ENCODE results near the gene LPP.

The LPP gene

GRCh38 chr3:188170461-188171459, 16.8 kb downstream of the LPP start:
- Mint-ChIP-seq H3K4me3 (peak overlapping the region; percentile 0), H3K27me3 (no peaks in the 10 kb centered on the region), H3K27ac (peak overlapping the region; percentile 93), H3K9me3 (no peaks in the 10 kb centered on the region), H3K4me1 (ENCODE audit: low read depth) (peaks cover 60% of the 10 kb centered on the region), H3K36me3 (ENCODE audit: low read depth) (peaks cover 10% of the 10 kb centered on the region)
- peak; percentile 70 for DNase-seq

DNA sequence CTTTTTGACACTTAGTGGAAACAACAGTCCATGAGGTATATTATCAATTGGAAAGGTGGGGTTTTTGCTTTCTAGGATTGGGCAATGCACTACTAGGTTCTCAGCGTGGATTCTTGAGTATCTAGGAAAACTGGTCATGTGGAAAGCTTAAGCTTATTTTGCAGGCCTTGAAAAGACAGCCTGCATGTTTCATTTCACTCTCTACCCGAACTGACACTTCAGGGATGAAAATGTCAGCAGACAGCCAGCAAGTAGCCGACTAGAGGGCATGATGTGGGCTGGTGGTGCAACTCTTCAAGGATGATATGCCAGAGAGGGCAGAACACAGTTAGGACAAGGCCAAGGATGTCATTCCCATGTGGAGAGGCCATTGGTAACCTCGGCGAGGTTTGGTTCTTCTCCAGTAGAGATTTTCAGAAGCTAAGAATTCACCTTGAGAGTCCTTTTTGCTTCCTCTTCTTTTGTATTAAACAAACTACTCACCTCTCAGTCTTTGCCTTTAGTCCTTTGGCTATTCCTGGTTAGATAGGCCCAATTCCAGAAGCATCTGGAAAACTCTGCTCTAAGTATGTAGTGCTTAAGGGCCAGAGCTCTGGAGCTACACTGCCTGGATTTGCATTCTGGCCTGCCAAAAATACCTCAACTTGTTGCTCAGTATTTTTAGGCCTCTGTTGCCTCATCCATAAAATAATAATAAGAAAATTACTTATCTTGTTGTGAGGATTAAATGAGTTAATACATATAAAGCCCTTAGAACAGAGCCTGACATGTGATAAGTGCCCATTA, 17.9 kb downstream of the LPP start:
- H3K27me3 Mint-ChIP-seq = no peaks in the 10 kb centered on the region
- no peaks in the 10 kb centered on the region for H3K9me3 Mint-ChIP-seq
- no peak for DNase-seq
- peak overlapping the region; percentile 93 for H3K27ac Mint-ChIP-seq
- H3K4me3 Mint-ChIP-seq = no peak overlapping the region
- peaks cover 56% of the 10 kb centered on the region for H3K4me1 Mint-ChIP-seq (ENCODE audit: low read depth)
- peaks cover 10% of the 10 kb centered on the region for H3K36me3 Mint-ChIP-seq (ENCODE audit: low read depth)

DNA sequence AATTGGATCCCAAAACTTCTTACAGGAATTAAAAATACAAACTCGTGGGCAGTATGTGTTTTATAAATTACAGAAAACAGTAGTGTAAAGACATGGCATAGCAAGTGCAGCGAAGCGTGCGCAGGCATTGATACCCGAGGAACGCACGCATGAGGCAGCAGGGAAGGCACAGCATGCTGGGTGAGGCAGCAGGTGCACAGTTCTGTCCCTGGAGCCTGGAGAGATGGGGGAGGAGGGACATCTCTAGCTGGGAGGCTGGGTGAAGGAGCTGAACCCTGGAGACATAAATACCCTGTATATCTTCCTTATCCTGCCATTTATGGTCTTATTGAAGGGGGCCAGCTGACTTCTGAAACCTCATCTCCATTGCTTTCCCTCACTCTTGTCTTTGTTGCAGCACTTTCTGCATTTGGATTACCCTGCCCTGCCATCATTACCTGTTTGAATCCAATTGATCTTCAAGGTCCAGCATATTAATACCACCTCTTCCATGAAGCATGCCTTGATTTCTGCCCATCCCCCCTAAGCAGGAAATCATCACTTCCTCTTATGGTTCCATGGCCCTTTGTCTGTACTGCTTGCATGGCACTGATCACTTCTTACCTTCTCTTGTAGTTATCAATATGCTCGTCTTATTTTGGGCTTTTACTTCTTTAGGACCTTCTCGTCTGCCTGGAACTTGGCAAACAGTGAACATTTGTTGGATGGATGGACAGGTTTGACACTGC, 20.5 kb downstream of the LPP start:
- Mint-ChIP-seq H3K4me3 (no peak overlapping the region), H3K27me3 (no peaks in the 10 kb centered on the region), H3K4me1 (ENCODE audit: low read depth) (peaks cover 66% of the 10 kb centered on the region), H3K36me3 (ENCODE audit: low read depth) (peaks cover 13% of the 10 kb centered on the region), H3K9me3 (no peaks in the 10 kb centered on the region), H3K27ac (no peak overlapping the region)
- no peak for DNase-seq

- Mint-ChIP-seq H3K36me3 (ENCODE audit: low read depth) (peaks cover 19% of the 10 kb centered on the region), H3K27ac (no peak overlapping the region), H3K4me3 (no peak overlapping the region), H3K4me1 (ENCODE audit: low read depth) (peaks cover 52% of the 10 kb centered on the region), H3K27me3 (no peaks in the 10 kb centered on the region), H3K9me3 (no peaks in the 10 kb centered on the region)
- no peak for DNase-seq
Observed at GRCh38 chr3:188176476-188176875, 22.5 kb downstream of the LPP start.

GRCh38 chr3:188176884-188177283, 22.9 kb downstream of the LPP start:
- H3K27ac Mint-ChIP-seq = no peak overlapping the region
- peaks cover 17% of the 10 kb centered on the region for H3K36me3 Mint-ChIP-seq (ENCODE audit: low read depth)
- H3K9me3 Mint-ChIP-seq = no peaks in the 10 kb centered on the region
- H3K27me3 Mint-ChIP-seq = no peaks in the 10 kb centered on the region
- no peak for DNase-seq
- no peak overlapping the region for H3K4me3 Mint-ChIP-seq
- H3K4me1 Mint-ChIP-seq (ENCODE audit: low read depth) = peaks cover 48% of the 10 kb centered on the region

DNA sequence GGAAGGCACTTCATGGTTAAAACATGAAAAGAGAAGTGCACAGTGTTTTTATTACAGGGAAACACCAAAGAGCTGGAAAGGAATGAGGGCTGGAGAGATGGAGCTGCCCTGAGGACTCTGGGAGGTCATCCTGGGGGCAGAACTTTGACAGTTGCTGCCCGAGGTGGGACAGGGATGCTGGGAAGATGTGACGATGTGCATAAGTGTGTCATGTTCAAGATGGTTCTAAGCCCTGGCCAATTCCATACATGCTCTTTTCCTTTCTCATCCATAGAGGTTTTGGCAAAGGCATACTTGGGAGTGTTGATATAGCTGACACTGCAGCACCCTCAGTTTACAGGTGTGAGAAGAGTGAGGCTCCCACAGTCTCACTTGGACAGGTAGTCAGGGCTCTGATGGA, 23.8 kb downstream of the LPP start:
- Mint-ChIP-seq H3K4me1 (ENCODE audit: low read depth) (peaks cover 44% of the 10 kb centered on the region), H3K4me3 (no peak overlapping the region), H3K9me3 (no peaks in the 10 kb centered on the region), H3K27ac (no peak overlapping the region), H3K36me3 (ENCODE audit: low read depth) (peaks cover 15% of the 10 kb centered on the region), H3K27me3 (no peaks in the 10 kb centered on the region)
- no peak for DNase-seq

- Mint-ChIP-seq H3K4me1 (ENCODE audit: low read depth) (peaks cover 44% of the 10 kb centered on the region), H3K27me3 (no peaks in the 10 kb centered on the region), H3K9me3 (no peaks in the 10 kb centered on the region), H3K4me3 (no peak overlapping the region), H3K36me3 (ENCODE audit: low read depth) (peaks cover 15% of the 10 kb centered on the region), H3K27ac (no peak overlapping the region)
- no peak for DNase-seq
Observed at GRCh38 chr3:188178293-188178936, 24.5 kb downstream of the LPP start.

GRCh38 chr3:188179006-188179966, 25.3 kb downstream of the LPP start:
- H3K36me3 Mint-ChIP-seq (ENCODE audit: low read depth) = peaks cover 12% of the 10 kb centered on the region
- no peak for DNase-seq
- H3K27ac Mint-ChIP-seq = no peak overlapping the region
- H3K27me3 Mint-ChIP-seq = no peaks in the 10 kb centered on the region
- no peak overlapping the region for H3K4me3 Mint-ChIP-seq
- H3K9me3 Mint-ChIP-seq = no peaks in the 10 kb centered on the region
- peaks cover 40% of the 10 kb centered on the region for H3K4me1 Mint-ChIP-seq (ENCODE audit: low read depth)

DNA sequence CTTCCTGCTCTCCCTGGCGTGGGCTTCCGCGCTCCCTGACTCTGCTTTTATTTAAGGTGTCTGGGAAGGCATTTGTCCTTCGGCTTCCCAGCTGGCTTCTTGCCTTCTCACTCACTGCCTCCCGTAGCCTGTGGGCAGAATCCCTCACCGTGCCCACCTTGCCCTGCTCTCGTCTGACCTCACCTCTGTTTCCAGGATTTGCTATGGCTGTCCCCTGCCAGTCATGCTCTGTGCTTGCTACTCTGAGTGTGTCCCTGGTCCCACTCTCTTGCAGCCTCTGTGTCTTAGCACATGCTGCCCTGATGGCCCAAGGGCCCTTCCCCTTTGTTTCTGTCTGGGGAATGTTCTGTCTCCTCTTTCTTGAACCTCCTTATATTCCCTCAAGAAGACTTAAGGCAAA, 26.2 kb downstream of the LPP start:
- no peaks in the 10 kb centered on the region for H3K9me3 Mint-ChIP-seq
- H3K27ac Mint-ChIP-seq = no peak overlapping the region
- H3K4me1 Mint-ChIP-seq (ENCODE audit: low read depth) = peaks cover 39% of the 10 kb centered on the region
- peaks cover 12% of the 10 kb centered on the region for H3K36me3 Mint-ChIP-seq (ENCODE audit: low read depth)
- H3K27me3 Mint-ChIP-seq = no peaks in the 10 kb centered on the region
- DNase-seq = no peak
- no peak overlapping the region for H3K4me3 Mint-ChIP-seq

DNA sequence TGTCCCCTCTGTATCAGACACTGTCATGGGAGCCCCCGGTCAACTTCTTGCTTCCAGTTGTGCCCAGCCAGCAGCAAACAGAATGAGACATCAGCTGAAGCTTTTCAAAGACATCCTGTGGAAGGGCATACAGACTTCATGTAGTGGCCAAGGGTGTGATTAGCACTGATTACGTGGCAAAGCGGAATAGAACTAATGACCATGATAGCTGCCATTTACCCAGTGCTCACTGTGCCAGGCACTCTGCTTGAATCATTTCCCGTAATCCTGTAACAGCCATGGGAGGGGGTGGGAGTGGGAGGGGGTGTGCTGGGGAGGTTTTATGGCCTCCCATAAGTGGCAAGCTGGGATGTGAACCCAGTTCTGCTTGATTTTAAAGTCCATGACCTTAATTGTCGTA, 29.5 kb downstream of the LPP start:
- Mint-ChIP-seq H3K4me3 (no peak overlapping the region), H3K27me3 (no peaks in the 10 kb centered on the region), H3K9me3 (no peaks in the 10 kb centered on the region), H3K36me3 (ENCODE audit: low read depth) (peaks cover 11% of the 10 kb centered on the region), H3K27ac (no peak overlapping the region), H3K4me1 (ENCODE audit: low read depth) (peaks cover 39% of the 10 kb centered on the region)
- DNase-seq = no peak

DNA sequence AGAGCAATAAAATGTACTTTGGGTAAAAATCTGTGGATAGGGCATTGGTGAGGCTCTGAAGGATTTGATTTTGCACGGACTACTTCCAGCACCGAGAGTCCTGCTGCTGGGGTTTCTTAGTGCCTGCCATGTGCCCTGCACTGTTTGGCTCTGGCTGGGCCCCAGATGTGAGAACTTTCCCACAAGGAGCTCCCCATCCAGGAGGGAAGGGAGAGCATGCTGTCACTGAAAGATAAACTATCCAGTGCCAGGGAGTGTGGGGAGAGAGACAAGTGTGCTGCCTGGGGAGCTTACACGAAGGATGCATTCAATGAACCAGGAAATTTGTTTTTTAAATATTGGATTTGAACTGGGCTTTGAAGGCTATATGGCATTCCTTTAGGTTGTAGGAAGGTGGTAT, 30.2 kb downstream of the LPP start:
- Mint-ChIP-seq H3K36me3 (ENCODE audit: low read depth) (peaks cover 12% of the 10 kb centered on the region), H3K27ac (no peak overlapping the region), H3K4me3 (no peak overlapping the region), H3K9me3 (no peaks in the 10 kb centered on the region), H3K4me1 (ENCODE audit: low read depth) (peaks cover 41% of the 10 kb centered on the region), H3K27me3 (no peaks in the 10 kb centered on the region)
- no peak for DNase-seq

GRCh38 chr3:188184649-188185048, 30.7 kb downstream of the LPP start:
- Mint-ChIP-seq H3K4me1 (ENCODE audit: low read depth) (peaks cover 41% of the 10 kb centered on the region), H3K27me3 (no peaks in the 10 kb centered on the region), H3K27ac (no peak overlapping the region), H3K4me3 (no peak overlapping the region), H3K9me3 (no peaks in the 10 kb centered on the region), H3K36me3 (ENCODE audit: low read depth) (peaks cover 12% of the 10 kb centered on the region)
- no peak for DNase-seq

- H3K4me1 Mint-ChIP-seq (ENCODE audit: low read depth) = peaks cover 47% of the 10 kb centered on the region
- no peaks in the 10 kb centered on the region for H3K27me3 Mint-ChIP-seq
- peak overlapping the region; percentile 76 for H3K27ac Mint-ChIP-seq
- no peak overlapping the region for H3K4me3 Mint-ChIP-seq
- H3K9me3 Mint-ChIP-seq = no peaks in the 10 kb centered on the region
- DNase-seq = no peak
- peaks cover 11% of the 10 kb centered on the region for H3K36me3 Mint-ChIP-seq (ENCODE audit: low read depth)
Observed at GRCh38 chr3:188185717-188186251, 31.8 kb downstream of the LPP start.

All from activated T-cell treated with anti-CD3 and anti-CD28 coated beads, Interleukin-2, amount 50 U/mL, for 24 hours (primary cell).